DND-41 (cell line): Measurements from ENCODE around the gene LYPD1.

Experiments
- ATAC-seq: fragments of 200-7000 bp; cut with Tn5 transposase; 3 replicates; pipeline ENCODE4 v1.9.1; 2021; ENCODE audit warnings: low read depth; ENCODE audit not compliant: insufficient read depth
- DNase-seq: peaks from one replicate; pipeline ENCODE4 v3.0.0-alpha.2; 2020
- H2AFZ ChIP-seq: 2 replicates; pipeline ENCODE4 v1.6.0; 2012; ENCODE audit warnings: low read depth, low read length
- H3K27ac ChIP-seq: 2 replicates; pipeline ENCODE4 v1.5.1; 2012; ENCODE audit warnings: low read length, inconsistent platforms
- H3K27me3 ChIP-seq: fragments of 200-600 bp; sonication (generic); 2 replicates; pipeline ENCODE4 v1.6.0; 2012; ENCODE audit warnings: low read length, mild to moderate bottlenecking, inconsistent platforms; ENCODE audit not compliant: insufficient read depth, poor library complexity
- H3K36me3 ChIP-seq: 2 replicates; pipeline ENCODE4 v1.5.1; 2012; ENCODE audit warnings: low read length, inconsistent platforms; ENCODE audit not compliant: insufficient read depth
- H3K4me1 ChIP-seq: 2 replicates; pipeline ENCODE4 v1.5.1; 2012; ENCODE audit warnings: mild to moderate bottlenecking, low read length; ENCODE audit not compliant: insufficient read depth
- H3K4me2 ChIP-seq: 2 replicates; pipeline ENCODE4 v1.6.0; 2012; ENCODE audit warnings: mild to moderate bottlenecking, moderate library complexity, low read length, inconsistent platforms; ENCODE audit not compliant: insufficient read depth
- H3K4me3 ChIP-seq, 2 experiments: fragments of 200-600 bp in 1 of 2; shearing (Covaris generic) in 1 of 2; 2 replicates each; pipeline ENCODE4 v1.5.1; 2012 to 2016; ENCODE audit warnings: inconsistent platforms in 2 of 2, low read length in 2 of 2, mild to moderate bottlenecking in 2 of 2, low read depth in 1 of 2, moderate library complexity in 1 of 2
- H3K79me2 ChIP-seq: 2 replicates; pipeline ENCODE4 v1.6.0; 2012; ENCODE audit warnings: low read length, inconsistent platforms; ENCODE audit not compliant: insufficient read depth
- H3K9ac ChIP-seq: 2 replicates; pipeline ENCODE4 v1.6.0; 2012; ENCODE audit warnings: low read depth, mild to moderate bottlenecking, inconsistent platforms, low read length, moderate library complexity
- H3K9me3 ChIP-seq: 2 replicates; pipeline ENCODE4 v1.5.1; 2012; ENCODE audit warnings: low read length, moderate library complexity, mild to moderate bottlenecking, inconsistent platforms; ENCODE audit not compliant: insufficient read depth, severe bottlenecking
- H4K20me1 ChIP-seq: 2 replicates; pipeline ENCODE4 v1.6.0; 2012; ENCODE audit warnings: low read length; ENCODE audit not compliant: insufficient read depth
- EZH2 ChIP-seq: IDR thresholded peaks from 3 replicates; pipeline ENCODE4 v1.6.1; 2012; ENCODE audit warnings: borderline replicate concordance, low read depth, mild to moderate bottlenecking, moderate library complexity, low read length, inconsistent platforms; ENCODE audit not compliant: severe bottlenecking
- TF ChIP-seq, protein P1 (sequence below): IDR thresholded peaks from 2 replicates; pipeline ENCODE4 v1.5.1; 2012; ENCODE audit warnings: borderline replicate concordance, low read length, moderate library complexity, mild to moderate bottlenecking; ENCODE audit not compliant: poor library complexity, severe bottlenecking; ENCODE audit errors: extremely low read depth

LYPD1 gene

DNA sequence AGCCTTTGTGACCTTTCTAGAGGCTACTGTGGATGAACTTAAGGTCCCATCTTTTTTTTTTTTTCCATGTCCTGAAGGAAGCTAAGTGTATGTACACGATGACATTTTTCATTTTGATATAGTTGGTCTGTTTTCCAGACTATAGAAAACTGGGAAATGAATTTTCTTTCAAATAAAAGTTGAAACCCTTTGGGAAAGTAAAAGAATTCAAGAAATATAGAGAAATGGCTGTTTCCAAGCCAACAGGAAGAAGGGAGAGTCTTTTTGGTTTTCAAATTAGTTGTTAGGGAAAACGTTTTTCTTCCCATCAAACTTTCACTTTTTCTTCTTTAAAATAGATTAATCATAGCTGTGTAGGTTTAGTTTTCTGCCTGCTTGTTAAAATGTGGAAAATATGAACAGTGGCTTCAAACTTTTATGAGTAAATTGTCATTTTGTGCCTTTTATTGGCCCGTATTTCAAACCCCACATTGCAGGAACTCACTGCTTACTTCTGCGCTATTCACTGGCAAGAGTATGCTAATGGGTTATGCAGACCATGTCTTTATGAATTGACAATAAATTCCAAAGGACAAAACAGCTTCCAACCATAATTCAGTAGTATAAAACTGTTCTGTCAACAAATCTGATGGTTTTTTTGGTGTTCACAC, 27.7 kb upstream of the LYPD1 start:
- no peaks in the 10 kb centered on the region for H3K36me3 ChIP-seq
- H3K4me1 ChIP-seq: no peaks in the 10 kb centered on the region
- H3K27ac ChIP-seq: no peak overlapping the region
- H3K9me3 ChIP-seq: no peaks in the 10 kb centered on the region
- TF ChIP-seq EZH2: no peak
- TF ChIP-seq, protein P1, sequence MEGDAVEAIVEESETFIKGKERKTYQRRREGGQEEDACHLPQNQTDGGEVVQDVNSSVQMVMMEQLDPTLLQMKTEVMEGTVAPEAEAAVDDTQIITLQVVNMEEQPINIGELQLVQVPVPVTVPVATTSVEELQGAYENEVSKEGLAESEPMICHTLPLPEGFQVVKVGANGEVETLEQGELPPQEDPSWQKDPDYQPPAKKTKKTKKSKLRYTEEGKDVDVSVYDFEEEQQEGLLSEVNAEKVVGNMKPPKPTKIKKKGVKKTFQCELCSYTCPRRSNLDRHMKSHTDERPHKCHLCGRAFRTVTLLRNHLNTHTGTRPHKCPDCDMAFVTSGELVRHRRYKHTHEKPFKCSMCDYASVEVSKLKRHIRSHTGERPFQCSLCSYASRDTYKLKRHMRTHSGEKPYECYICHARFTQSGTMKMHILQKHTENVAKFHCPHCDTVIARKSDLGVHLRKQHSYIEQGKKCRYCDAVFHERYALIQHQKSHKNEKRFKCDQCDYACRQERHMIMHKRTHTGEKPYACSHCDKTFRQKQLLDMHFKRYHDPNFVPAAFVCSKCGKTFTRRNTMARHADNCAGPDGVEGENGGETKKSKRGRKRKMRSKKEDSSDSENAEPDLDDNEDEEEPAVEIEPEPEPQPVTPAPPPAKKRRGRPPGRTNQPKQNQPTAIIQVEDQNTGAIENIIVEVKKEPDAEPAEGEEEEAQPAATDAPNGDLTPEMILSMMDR: no peak
- no peaks in the 10 kb centered on the region for H4K20me1 ChIP-seq
- no peak overlapping the region for H2AFZ ChIP-seq
- DNase-seq (no peak), ATAC-seq (no peak)
- H3K9ac ChIP-seq: no peak overlapping the region
- no peak overlapping the region for H3K4me2 ChIP-seq
- H3K27me3 ChIP-seq: no peaks in the 10 kb centered on the region
- H3K79me2 ChIP-seq: no peaks in the 10 kb centered on the region
- H3K4me3 ChIP-seq: no peak overlapping the region

GRCh38 chr2:132692816-132693215, 22.8 kb upstream of the LYPD1 start:
- H4K20me1 ChIP-seq: no peaks in the 10 kb centered on the region
- no peak overlapping the region for H2AFZ ChIP-seq
- no peaks in the 10 kb centered on the region for H3K79me2 ChIP-seq
- H3K9me3 ChIP-seq: no peaks in the 10 kb centered on the region
- H3K27me3 ChIP-seq: no peaks in the 10 kb centered on the region
- H3K36me3 ChIP-seq: no peaks in the 10 kb centered on the region
- ATAC-seq (no peak), DNase-seq (no peak)
- H3K4me3 ChIP-seq: no peak overlapping the region
- H3K4me2 ChIP-seq: no peak overlapping the region
- no peaks in the 10 kb centered on the region for H3K4me1 ChIP-seq
- H3K9ac ChIP-seq: no peak overlapping the region
- no peak overlapping the region for H3K27ac ChIP-seq
- TF ChIP-seq, protein P1: no peak
- TF ChIP-seq EZH2: no peak

DNA sequence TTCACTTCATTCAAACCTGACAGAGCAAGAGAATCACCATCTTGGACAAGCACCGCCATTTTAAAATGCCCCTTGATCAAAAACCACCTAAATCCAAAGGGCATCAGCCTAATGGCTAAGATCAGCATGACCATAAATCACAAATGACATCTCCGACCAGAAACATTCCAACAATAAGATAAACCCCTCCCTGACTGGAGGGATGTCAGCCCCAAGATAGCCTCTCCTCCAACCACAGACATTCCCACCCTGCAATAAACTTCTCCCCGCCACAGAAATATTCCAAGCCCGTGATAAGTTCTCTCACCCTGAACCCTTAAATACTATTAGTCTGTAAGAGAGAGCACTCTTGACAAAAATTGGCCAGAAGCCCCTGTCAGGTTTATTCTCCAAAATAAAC, 21.6 kb upstream of the LYPD1 start:
- no peak for DNase-seq
- TF ChIP-seq, protein P1: no peak
- no peak for TF ChIP-seq EZH2
- Histone ChIP-seq H2AFZ (no peak overlapping the region), H3K4me3 (no peak overlapping the region), H3K79me2 (no peaks in the 10 kb centered on the region), H3K9ac (no peak overlapping the region), H3K9me3 (no peaks in the 10 kb centered on the region), H3K27ac (no peak overlapping the region), H3K4me2 (no peak overlapping the region), H3K27me3 (no peaks in the 10 kb centered on the region), H3K4me1 (no peaks in the 10 kb centered on the region), H4K20me1 (no peaks in the 10 kb centered on the region), H3K36me3 (no peaks in the 10 kb centered on the region)
- no peak for ATAC-seq
